ENCODE results near the gene SPTLC3.
"Not testable (repeated sequence)": the region's sequence is repeated elsewhere in the genome, so short reads cannot be mapped to it uniquely, and the experiment has no call there.

SPTLC3 gene

DNA sequence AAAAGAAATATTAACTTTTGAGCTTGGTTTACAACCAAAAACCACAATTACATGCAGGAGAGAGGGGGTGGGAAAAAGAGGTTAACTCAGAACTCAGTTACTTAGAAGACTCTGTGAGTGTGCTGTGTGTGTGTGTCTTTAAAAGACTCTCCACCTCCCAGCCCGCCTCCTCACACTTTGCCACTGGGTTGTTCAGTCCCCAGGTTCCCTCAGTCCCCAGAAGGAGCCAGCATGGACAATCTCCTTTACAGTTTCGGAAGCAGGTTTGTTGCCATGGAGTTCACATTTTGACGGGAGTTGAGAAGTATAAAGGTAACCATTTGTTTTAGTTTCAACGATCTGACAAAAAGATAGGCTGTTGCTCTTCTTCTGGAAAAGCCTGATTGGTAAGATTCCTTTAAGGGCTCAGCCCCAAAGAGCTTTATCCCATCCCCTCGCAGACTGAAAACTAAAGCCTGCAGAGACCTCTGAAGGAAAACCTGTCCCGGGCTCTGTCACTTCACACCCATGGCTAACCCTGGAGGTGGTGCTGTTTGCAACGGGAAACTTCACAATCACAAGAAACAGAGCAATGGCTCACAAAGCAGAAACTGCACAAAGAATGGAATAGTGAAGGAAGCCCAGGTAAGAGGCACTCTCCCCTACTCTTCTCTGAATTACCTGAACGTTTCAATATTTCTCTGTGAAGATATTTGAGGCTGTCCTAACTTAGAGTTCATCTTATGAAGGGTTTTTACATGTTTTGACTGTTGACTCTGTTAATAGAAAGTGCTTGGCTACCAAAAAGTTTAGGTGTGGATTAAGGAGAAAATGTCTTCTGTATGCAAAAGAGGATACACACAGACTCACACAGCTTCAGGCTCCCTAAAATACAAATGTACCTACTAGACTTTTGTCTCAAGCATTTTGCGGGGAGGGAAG lies at the start of gene SPTLC3:
TSS of gene SPTLC3 (plus strand) at position 212 of the 921 bp plus-strand sequence. CDS start at position 508, 296 bp downstream.
- DNase-seq, result no peak

DNA sequence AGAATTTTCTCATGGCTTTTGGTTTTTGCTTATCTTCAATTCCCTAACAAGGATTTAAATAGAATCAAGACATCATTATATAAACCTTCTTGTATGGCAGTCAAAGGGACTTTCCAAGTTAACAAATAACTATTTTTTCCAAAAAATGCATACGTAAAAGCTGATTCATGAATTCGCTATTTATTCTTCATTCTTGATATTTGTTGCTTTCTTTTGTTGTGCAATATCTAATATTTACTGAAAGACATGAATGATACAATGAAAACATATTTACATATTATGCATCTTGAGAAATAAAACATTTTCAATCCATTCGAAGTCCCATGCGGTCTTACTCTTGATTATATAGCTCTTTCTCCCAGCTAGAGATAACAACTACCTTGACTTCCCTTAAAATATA lies 47.0 kb upstream of the SPTLC3 start:
- DNase-seq, result no peak

DNA sequence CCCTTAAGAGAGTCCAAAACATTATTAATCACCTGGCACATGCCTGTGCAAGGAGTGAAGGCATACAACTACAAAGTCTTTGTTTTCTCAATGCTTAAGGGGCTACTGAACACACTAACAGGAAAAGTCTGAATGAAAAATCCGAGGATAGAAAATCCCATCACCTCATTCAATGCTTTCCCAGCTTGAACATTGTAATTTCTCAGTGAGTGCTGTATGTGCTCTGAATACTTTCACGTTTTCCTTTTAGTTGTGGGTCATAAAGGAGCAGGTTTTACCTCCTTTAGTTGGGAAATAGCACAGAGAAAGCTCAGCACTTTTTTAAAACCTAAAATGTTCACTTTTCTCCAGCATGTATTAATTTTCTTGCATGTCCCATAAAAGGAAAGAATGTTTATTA lies 45.9 kb upstream of the SPTLC3 start:
- DNase-seq, result no peak

DNA sequence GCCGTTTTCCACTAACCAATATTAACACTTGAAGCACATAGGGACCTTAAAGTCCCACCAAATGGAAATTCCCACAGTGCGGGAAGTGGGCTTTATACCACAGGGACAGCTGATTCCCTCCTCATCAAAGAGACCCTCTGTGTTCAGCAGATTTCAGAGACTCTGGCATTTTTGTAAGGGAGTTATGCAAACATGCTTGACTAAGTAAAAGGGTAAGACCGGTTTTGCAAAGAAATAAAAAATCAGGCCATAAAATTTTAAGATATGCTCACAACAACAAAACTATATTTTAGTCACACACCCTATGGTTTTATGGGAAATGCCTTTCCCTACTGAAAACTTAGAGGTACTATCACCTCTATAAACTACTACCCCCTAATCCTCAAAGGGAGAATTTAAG lies 45.4 kb upstream of the SPTLC3 start:
- DNase-seq, result no peak

DNA sequence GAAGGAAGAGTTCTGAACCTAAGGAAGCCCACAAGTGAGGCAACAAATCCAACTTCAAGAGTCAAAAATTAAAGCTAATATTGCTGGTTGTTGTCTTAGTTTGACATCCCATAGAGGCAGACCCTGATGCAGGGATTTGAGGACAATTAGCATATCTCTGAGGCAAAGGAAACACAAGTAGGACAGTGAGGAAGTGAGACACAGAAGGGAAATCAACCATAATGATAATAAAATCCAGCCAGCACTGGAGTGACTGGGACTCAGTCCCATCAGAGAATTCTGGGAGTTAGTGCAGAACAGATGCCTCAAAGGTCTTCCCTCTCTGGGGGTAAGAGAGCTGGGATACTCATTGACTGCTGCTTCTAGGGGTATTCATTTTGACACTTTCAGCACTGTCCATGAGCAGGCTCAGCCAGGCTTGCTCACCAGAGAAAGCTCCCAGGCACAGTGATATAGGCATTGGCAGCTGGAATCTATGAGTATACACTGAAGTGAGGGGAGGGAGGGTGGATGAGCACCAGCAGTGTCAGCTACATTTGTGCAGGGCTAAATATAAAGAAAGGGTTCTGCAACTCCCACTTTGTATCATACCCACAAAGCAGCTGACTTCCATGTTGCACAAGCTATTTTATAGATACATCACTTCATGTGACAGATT lies 43.4 kb upstream of the SPTLC3 start:
- DNase-seq, result no peak

DNA sequence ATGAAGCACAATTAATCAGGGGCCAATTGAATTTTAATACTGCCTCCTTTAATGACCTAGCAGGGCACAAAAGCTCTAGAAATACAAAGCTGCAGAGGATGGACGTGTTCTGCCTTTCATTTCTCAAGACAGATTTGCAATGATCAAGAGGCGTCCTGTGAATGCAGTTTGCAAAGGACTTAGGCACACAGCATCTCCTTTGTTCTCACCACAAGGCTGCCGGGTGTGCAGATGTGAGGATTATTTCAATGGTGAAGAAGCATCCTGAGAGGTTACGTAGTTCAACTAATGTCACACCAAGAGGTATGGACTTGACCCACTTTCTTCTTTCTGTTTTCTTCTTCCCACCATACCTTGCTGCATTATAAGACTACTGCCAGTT lies 42.9 kb upstream of the SPTLC3 start:
- DNase-seq, result no peak

DNA sequence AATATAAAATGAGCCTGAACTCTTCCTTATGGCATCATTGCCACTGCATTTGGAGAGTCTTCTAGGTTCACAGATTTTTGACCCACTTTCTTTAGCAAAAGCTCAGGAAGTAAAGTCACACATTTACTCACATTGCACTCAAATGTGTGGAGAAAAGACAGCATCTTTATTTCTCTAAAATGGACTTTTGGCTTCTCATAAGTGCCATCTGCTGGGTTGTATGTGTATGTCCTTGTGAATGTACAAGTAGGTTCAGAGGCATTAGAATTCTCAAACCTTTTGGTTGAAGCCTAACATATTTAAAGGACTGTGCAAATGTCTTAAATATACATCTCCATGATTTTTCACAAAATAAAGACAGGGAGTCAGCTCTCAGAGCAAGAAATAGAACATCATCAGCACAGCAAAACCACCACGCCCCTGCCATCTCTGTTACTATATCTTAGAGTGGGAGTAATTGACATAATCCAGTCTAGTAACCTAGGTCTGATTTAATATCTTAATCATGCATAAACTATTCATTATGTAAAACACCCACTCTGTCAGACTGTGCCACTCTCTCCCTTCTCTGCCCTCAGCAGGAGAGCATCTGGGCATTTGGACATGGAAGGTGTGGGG lies 42.2 kb upstream of the SPTLC3 start:
- no peak for DNase-seq

DNA sequence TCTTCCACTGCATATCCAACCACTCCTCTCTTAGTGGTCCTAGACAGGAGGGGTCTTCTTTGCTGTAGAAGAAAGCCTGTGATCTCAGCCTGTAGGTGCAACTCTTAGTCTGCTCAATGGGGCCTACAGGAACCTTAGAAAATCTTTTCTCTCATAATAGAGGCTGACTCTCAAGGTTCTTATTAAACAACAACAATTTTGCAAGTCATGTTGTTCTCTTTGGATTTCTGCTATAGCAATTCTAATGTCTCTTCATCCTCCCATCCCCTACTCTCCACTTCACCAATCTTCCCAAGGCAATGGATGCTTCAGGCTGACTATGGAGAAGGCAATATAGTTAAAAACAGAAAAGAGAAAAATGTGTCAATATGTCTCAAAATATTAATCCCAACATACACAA lies 40.8 kb upstream of the SPTLC3 start:
- no peak for DNase-seq

DNA sequence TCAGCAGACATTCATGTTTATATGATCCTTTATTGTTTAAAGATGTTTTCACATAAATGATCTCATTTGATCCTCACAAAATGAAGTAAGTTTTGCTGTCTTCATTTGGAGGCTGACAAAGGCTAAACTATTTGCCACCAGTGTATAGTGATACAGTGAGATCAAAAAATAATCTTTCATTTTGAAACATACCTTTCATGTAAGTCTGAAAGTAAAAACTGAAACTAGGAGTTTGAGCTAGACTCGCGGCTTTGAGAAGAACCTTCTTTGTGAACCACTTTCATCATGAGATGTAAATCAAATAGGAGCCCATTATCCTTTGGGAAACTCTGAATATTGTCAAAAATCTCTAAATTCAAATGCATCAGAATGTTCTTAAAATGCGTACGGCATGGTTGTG lies 40.3 kb upstream of the SPTLC3 start:
- DNase-seq, result no peak

DNA sequence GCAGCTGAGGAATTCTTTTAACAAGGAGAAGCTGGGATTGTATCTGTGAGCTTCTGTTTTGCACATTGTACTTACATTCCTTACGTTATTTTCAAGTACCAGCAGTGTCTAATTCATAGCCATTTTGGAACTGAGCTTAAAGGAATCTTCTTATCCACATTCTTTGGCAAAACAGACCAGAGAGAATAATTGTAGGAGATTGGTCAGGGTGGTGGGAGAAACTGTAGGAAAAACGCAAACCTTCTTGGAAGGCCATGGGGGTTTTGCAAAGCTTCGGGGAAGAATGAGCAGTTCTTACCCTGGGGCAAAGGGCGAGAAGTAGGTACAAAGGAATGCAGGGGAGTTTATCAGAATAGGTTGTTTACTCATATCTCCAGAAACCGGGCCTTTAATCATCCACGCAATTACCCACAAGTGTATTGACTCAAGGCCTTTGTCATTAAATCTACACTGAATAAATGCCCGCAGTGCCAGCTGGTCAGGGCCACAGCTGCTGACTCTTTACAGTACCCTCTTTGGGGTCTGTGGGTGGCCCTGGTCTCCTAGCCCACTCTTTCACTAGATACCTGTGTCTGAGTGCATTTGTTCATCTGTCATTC lies 39.6 kb upstream of the SPTLC3 start:
- DNase-seq, result no peak

DNA sequence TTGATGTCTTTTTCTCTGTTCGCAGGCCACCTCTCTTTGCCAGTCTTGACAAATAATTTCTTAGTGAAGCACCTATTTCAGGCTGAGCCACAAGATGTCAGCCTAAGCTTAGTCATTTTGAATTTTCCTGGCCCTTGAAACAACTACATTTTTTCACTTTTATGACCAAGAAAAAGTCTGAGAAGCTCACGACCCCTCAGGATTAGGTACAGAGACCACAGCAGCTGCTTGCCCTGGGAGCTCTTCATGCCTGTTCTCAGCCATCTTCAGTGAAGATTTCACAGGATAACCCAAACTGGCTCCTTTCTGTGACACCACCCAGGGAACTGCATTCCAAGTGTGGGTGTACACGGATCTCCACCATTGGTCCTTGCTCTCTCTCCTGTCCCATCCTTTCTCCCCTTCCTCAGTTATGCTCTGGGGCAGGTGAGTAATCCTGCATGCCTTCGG lies 38.4 kb upstream of the SPTLC3 start:
- no peak for DNase-seq

DNA sequence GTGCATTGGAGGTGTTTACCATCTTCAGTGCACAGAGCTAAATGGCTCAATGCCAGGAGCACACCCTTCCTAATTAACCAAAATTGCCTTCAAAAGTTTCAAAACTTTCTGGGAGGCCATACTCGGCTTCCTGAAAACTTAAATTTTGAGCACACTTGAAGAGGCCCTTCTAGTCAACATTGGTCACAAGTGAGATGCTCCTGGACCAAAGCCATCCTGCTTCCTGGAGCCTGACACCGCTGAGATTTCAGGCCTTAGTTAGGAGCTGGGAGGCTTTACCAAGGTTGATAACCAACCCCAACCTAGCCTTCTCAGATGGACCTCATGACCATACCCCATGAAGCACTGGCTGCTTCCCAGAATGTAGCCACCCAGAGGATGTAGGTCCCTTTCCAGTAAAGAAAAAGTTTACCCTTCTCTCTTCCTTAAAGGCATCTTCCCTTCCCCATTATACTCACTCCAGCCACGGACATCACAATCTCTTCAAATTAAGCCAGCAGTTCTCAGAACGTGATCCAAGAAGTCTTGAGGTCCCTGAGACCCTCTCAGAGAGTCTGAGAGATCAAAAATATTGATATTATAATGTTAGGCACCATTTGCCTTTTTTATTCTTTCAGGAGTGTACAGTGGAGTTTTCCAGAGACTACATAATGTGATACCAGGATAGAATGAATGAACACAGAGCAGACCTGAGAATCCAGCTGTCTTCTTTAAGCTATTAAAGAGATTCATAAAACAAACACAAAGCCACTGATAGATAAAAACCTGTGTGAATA lies 32.8 kb upstream of the SPTLC3 start:
- DNase-seq, result no peak

DNA sequence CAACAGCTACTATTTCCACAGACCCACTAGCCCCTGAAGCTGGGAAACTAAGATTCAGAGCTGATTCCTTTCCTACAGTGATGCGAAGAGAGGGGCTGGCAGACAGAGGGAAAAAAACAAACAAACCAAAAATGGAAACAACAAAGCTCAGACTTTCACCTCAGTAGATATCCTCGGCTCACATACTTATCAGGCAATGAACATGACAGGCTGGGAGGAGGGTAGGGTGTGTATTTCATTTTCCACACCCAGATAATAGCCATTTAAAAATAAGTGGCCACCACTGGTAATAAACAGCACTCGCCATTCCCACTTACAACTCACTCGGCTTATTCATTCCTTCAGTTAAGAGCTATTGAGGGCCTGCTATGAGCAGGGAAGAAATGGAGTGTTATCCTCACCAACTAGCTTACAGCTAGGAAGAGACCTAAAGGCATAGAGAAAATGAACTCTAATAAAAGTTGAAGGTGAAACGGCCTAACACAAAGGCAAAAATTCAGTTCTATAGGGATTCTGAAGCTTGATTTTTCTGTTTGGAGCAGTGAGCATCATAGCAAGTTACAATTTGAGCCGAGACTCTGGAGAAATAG lies 32.0 kb upstream of the SPTLC3 start:
- DNase-seq, result no peak

DNA sequence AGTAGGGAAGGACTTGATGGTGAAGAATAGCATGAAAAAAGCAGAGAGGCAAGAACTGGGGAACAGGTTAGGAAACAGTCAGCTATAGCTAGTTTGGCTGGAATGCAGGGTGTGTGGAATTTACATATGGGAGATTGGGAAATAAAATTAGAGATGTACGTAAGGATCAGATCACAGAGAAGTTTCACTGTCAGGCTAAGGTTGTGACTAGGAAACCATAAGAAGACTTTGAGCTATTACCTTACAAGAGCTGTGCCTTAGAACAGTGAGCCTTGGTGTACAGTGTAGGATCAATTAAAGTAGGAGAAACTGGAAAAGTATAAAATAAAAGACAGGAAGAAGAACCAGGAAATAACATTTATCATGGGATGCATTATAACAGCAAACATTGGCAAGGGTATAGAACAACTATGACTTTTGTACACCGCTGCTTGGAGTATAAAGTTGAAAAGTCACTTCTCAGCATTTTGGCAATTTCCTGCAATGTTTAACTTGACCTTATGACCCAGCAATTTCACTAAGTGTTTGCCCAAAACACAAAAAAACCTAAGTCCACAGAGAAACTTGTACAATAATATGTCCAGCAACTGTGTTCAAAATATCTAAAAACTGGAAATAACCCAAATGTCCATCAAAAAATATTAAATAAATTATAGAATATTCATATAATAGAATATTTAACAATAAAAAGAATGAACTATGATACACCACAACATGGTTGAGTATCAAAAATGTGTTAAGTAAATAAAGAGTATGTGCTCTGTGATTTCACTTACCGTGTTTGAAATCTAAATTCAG lies 31.2 kb upstream of the SPTLC3 start:
- no peak for DNase-seq

DNA sequence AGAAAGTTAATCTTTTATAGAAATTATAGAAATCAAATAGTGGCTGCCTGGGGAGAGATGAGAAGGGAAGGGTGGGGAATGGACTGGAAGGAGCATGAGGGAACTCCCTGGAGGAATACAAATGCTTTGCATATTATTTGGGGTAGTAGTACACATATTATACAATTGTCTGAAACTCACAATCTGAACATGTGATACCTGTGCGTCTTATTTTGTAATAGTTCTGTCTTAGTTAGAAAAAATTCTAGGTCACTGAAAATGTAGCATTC lies 30.7 kb upstream of the SPTLC3 start:
- no peak for DNase-seq

DNA sequence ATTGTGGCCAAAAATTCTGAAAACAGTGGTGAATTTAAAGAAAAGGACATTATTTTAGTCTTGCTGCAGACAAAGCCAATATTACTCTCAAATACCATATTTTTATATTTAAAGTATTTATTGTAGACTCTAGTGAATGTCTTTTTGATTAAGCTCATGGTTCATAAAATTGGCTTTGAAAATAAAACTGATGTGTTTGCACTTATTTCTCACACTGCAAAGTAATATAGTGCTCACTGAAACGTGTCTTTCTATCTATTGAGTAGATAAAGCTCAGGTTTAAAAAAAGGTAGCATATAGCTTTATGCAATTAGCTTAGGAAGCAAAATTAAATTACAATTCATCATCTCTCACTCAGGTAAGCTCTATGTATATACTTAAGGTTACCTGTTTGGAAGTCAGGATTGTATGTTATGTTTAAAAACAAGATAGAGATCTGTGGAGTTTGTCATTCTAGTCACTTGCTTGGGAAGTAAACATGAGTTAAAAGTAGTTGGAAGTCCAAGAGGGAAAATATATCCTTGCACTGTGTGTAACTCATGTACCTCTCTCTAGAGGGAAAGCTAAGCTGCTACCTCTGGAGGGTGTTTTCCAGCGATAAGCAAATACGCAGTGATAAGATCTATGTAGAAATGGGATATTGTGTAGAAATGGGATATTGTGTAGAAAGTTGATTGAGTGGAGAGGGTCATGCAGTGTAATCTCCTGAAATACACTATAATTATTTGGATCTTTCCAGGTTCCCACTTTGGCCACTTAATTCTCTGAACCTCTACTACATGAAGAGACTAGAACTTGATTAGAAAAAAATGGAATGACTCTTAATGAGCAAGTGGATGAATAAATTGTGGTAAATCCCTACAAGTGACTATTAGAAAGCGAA lies 29.9 kb upstream of the SPTLC3 start:
- DNase-seq, result no peak

DNA sequence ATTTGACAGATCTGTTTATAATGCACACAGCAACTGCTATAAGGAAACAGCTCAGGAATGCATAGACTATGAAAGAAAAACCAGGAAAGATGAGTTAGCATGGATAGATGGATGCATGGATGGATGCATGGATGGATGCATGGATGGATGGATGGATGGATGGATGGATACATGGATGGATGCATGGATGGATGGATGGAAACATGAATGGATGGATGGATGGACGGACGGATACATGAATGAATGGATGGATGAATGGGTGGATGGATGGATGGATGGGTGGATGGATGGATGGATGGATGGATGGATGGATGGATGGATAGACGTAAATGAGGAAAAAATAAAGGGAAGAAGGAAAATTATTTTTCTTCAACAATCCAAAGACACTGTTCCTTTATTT lies 29.1 kb upstream of the SPTLC3 start:
- not testable (repeated sequence) for DNase-seq

DNA sequence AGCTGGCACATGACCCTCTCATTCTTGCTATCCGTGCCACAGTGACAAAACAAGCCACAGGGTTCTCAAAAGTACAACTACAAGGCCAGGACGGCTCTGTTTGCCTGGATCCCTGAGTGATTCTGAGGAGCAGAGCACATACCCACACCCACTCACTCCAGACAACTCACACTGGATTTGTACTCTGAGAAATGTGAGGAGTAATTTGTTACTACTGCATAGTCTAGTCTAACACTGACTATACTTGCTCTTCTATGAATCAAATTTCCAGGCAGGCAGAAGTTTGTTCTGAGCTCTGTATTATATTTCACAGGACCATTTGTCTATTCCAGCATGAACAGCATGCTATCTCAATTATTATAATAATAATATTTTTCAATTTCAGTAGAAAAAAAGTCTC lies 26.7 kb upstream of the SPTLC3 start:
- DNase-seq, result no peak

DNA sequence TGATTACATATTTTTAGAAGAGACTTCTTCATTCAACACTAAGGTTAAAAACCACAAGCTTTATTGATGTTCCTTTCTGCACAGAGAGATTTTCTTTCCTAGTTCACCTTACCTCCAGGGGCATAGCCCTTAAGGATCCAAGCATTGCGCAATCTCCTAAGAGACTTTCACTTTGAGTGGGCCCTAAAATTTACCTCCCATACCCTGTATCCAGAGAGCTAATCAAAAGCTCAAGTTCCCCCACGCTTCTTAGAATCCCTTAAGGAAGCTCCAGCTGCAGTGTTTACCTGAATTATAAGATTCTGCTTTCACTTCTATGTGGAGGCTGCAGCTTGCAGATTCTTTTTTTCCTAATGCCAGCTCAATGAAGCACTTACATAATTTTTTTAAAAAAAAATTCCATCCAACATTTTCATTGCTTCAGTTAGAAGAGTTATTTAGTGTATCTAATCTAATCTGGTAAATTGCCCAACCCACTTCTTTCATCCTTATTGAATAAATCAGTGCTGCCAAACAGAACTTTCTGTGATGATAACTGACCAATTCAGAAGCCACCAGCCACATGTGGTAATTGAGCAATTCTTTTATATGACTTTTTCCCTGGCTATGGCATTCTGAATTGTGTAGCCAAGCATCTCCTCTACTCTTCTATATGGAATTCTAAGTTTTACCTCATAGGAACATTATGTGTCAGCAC lies 24.6 kb upstream of the SPTLC3 start:
- no peak for DNase-seq

DNA sequence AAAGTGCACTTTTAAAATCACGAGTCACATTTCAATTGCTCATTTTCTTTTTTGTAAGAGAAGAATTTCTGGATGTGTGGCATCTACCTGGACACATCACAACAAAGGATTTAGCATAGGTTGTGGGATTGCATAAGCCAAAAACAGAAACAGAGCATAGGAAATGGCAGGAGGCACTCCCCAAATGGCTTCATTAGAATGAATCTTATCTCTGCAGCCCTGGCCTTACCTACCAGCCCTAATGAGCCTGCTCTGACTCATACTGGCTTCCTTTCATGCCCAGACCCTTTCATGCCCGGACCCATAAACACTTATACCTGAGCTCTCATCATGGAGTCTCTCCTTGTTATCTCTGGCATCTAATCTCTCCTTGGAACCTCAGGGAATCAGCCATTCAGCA lies 23.9 kb upstream of the SPTLC3 start:
- no peak for DNase-seq

Data from activated CD4-positive, CD25-positive, alpha-beta regulatory T cell (primary cell).